ENCODE measurements around the gene ARL13B. TPM values are rescaled to one million over a fixed set of nuclear protein-coding genes. Genes with fewer than 3 reads are reported as not detected.
"Not testable (repeated sequence)": the region's sequence is repeated elsewhere in the genome, so short reads cannot be mapped to it uniquely, and the experiment has no call there.

Gene ARL13B
- total RNA-seq, 1 donor from 2014 or later = 6.6 TPM

GRCh38 chr3:94050546-94050945 is 70.6 kb downstream of the ARL13B start:
- no peak for DNase-seq (ENCODE audit: extremely low read depth, low read depth, low spot score)

GRCh38 chr3:94061297-94061696 is 81.3 kb downstream of the ARL13B start:
- DNase-seq (ENCODE audit: extremely low read depth, low read depth, low spot score) = no peak

- DNase-seq (ENCODE audit: extremely low read depth, low read depth, low spot score) = peak; percentile 95
Observed at GRCh38 chr3:94062513-94063404, 82.8 kb downstream of the ARL13B start, which contains the start of the genes DHFR2 and NSUN3. Gene DHFR2, minus strand, starts transcription at chr3:94062916. Its CDS starts 1,405 bp downstream, at chr3:94061511. Gene NSUN3, plus strand, starts transcription at chr3:94063061. Its CDS starts 66 bp downstream, at chr3:94063127.

- DNase-seq (ENCODE audit: extremely low read depth, low read depth, low spot score) = no peak
Observed at GRCh38 chr3:94063496-94064119, 83.7 kb downstream of the ARL13B start.

GRCh38 chr3:94064243-94064860 is 84.4 kb downstream of the ARL13B start:
- DNase-seq (ENCODE audit: extremely low read depth, low read depth, low spot score) = no peak

- no peak for DNase-seq (ENCODE audit: extremely low read depth, low read depth, low spot score)
Observed at GRCh38 chr3:94065122-94065521, 85.2 kb downstream of the ARL13B start.

GRCh38 chr3:94065819-94066480 is 86.0 kb downstream of the ARL13B start:
- DNase-seq (ENCODE audit: extremely low read depth, low read depth, low spot score) = no peak

GRCh38 chr3:94066506-94067500 is 86.8 kb downstream of the ARL13B start:
- peak; percentile 12 for DNase-seq (ENCODE audit: extremely low read depth, low read depth, low spot score)

GRCh38 chr3:94069194-94069813 is 89.3 kb downstream of the ARL13B start:
- no peak for DNase-seq (ENCODE audit: extremely low read depth, low read depth, low spot score)

- no peak for DNase-seq (ENCODE audit: extremely low read depth, low read depth, low spot score)
Observed at GRCh38 chr3:94070341-94070911, 90.5 kb downstream of the ARL13B start.

- DNase-seq (ENCODE audit: extremely low read depth, low read depth, low spot score) = no peak
Observed at GRCh38 chr3:94071713-94072284, 91.8 kb downstream of the ARL13B start.

GRCh38 chr3:94076055-94076454 is 96.1 kb downstream of the ARL13B start:
- no peak for DNase-seq (ENCODE audit: extremely low read depth, low read depth, low spot score)

GRCh38 chr3:94080552-94080951 is 100.6 kb downstream of the ARL13B start:
- DNase-seq (ENCODE audit: extremely low read depth, low read depth, low spot score) = not testable (repeated sequence)

- DNase-seq (ENCODE audit: extremely low read depth, low read depth, low spot score) = no peak
Observed at GRCh38 chr3:94081884-94082283, 101.9 kb downstream of the ARL13B start.

GRCh38 chr3:94082391-94082937 is 102.5 kb downstream of the ARL13B start:
- no peak for DNase-seq (ENCODE audit: extremely low read depth, low read depth, low spot score)

- DNase-seq (ENCODE audit: extremely low read depth, low read depth, low spot score) = no peak
Observed at GRCh38 chr3:94083261-94083660, 103.3 kb downstream of the ARL13B start.

GRCh38 chr3:94089126-94089525 is 109.2 kb downstream of the ARL13B start:
- DNase-seq (ENCODE audit: extremely low read depth, low read depth, low spot score) = no peak

GRCh38 chr3:94092086-94092485 is 112.1 kb downstream of the ARL13B start:
- DNase-seq (ENCODE audit: extremely low read depth, low read depth, low spot score) = no peak
